NCI-H345 treated with DMSO at 0.1 percent for 48 hours (cell line): ENCODE measurements around the gene ANKEF1.
A peak's percentile ranks its signal among the peaks of the same experiment; 100 is the strongest.
"Not testable (repeated sequence)": the region's sequence is repeated elsewhere in the genome, so short reads cannot be mapped to it uniquely, and the experiment has no call there.

Experiments used
- DNase-seq: peaks from one replicate; lab custom pipeline; 2025; ENCODE audit not compliant: unreplicated experiment; lab: John Stamatoyannopoulos, UW

Gene ANKEF1

DNA sequence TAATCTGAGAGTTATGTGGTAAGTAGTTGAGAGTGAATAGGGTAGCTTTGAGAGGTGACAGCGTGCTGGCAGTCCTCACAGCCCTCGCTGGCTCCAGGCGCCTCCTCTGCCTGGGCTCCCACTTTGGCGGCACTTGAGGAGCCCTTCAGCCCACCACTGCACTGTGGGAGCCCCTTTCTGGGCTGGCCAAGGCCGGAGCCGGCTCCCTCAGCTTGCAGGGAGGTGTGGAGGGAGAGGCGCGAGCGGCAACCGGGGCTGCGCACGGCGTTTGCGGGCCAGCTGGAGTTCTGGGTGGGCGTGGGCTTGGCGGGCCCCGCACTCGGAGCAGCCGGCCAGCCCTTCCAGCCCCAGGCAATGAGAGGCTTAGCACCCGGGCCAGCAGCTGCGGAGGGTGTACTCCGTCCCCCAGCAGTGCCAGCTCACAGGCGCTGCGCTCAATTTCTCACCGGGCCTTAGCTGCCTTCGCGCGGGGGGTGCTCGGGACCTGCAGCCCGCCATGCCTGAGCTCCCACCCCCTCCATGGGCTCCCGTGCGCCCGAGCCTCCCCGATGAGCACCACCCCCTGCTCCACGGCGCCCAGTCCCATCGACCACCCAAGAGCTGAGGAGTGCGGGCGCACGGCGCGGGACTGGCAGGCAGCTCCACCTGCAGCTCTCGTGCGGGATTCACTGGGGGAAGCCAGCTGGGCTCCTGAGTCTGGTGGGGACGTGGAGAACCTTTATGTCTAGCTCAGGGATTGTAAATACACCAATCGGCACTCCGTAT lies 3.2 kb upstream of the ANKEF1 start:
- DNase-seq: not testable (repeated sequence)

DNA sequence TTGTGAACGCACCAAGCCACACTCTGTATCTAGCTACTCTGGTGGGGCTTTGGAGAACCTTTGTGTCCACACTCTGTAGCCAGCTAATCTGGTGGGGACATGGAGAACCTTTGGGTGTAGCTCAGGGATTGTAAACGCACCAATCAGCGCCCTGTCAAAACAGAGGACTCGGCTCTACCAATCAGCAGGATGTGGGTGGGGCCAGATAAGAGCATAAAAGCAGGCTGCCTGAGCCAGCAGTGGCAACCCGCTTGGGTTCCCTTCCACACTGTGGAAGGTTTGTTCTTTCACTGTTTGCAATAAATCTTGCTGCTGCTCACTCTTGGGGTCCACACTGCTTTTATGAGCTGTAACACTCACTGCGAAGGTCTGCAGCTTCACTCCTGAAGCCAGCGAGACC lies 2.5 kb upstream of the ANKEF1 start:
- not testable (repeated sequence) for DNase-seq

DNA sequence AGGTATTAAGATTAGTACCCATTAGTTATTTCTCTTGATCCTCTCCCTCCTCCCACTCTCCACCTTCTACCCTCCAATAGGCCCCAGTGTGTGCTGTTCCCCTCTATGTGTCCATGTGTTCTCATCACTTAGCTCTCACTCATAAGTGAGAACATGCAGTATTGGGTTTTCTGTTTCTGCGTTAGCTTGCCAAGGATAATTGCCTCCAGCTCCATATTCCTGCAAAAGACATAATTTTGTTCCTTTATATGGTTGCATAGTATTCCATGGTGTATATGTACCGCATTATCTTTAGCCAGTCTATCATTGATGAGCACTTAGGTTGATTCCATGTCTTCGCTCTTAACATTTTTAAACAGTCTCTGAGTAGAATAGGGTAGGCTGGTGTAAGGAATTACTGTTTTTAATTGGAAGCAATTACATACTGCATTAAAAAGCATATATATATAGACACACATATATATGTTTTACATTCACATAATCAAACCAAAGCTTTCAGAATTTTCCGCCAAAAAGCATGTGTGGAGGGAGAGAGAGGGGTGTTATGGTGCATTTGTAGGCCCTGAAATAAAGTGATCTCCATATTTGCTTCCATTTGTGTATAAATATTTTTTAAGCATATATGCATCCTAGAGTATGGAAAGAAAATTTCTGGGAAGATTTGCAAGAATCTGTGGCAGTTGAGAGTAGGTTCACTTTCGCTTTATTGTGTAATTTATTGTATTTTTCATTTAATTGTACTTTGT lies 709 bp upstream of the ANKEF1 start:
- no peak for DNase-seq

DNA sequence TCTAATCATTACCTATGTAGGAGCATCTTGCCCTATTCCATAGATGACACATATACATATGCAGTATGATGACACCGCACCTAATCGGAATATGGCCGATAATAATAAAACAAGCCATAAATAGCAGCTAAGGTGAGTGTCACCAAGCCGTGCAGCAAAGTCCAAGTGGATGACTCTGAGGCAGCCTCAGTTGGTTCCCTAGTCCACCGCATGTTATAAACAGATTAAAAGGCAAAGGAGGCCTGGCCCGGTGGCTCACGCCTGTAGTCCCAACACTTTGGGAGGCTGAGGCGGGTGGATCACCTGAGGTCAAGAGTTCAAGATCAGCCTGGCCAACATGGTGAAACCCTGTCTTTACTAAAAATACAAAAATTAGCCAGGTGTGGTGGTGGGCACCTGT lies 1.5 kb downstream of the ANKEF1 start:
- DNase-seq: not testable (repeated sequence)

DNA sequence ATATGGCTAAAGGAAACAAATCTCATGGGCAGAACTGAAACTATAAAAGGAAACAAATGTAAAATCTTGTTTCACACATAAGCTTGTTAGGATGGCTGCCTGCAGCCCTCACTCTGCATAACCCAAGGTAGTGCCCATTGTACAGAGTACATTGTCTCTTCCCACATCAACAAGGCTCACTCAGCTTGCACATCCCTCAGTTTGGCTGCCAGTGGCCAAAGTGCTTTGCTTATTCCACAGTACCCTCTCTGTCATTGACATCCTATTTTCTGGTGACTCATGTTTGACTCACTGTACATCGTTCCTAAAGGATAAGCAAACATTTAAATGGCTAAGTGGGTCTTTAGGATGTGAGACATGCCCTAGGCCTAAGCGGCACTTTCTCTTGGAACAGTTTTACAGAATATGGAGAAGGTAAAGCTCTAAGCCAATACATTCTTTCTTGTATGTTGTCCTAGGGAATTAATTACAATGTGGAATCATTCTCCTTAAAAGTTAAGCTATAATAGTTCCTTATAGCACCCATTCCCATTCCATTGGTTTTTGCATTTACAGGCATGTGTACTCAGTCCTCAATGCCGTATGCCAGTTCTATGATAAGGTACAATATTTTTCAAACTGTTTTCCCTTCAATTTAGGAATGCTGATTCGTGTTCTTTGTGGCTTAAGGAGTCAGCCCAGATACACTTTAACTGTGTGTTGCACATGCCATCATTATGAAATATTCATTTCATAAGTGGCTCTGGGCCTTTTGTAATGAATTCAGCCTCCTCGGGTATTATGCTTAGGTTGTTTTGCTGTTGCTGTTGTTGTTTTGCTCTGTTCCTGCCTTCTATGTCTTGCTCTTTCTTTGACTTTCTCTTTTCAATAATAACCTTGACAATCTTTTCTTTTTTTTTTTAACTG lies 5.5 kb downstream of the ANKEF1 start:
- no peak for DNase-seq

DNA sequence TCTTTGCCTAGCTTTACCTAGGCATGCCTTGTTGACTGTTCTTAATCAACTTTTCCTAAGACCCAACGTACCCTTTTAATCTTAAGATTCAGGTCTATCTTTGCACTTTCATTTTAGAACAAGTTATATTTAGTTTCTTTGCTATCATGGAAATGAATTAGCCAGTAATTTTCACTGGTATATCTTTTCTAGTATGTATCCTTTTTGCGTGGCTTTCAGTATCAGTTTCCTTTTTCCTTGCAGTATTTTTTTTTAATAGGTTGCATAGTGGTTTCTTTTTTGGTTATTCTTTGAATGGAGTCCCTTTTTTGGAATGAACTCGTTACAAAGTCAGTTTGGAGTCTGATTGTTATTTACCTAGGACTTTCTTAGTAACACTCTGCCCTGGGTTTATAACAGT lies 7.3 kb downstream of the ANKEF1 start:
- no peak for DNase-seq

DNA sequence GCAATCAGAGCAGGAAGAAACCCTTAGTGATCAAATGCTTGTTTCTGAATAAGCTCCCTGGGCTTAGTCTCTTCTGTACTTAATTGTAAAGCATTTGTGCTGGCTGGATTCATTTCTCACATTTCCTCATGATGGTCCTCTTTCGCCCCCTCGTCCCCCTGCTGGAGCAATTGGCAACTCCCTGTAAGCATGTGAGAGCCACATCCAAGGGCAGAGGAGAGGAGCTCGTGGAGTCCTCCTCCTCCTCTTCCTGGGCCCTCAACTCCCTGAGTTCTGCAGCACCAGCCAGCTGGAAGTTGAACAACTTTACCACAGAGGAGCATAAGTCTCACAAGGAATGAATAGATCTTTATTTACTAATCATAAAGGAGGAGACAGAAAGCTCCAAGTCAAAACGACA lies 12.6 kb downstream of the ANKEF1 start:
- DNase-seq: no peak

DNA sequence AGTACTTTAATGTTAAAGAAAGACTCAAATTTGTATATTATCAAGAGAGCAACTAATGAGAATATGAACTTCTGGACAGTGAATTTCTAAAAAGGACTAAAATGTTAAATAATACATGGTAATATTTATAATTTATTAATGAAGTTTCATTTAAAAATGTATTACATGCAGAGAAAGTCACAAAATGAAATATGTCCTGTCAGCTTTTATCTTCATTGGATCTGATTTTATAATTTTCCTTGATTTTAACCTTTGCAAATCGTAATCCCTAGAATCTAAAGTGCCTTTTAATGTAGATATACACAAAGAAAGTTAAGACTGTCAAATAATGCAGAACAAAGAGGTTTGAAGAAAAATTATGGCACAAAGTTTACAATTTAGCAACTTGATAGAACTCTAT lies 16.4 kb downstream of the ANKEF1 start:
- DNase-seq: no peak

DNA sequence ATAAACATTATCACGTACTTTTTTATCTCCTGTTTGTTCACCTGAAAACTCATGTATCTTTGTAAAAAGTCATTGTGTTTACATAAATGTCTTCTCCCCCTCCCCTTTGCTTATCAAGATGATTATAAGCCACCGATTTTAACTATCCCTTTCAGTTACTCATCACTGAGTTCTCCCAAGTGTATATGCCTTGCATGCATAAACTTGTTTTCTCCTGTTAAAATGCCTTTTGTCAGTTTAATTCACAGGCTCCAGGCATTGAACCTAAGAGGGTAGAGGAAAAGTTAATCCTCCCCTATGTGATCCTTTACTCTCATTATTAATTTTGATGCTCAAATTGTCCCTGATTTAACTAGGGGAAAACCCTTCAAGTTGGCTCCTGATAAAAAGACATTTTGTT lies 24.2 kb downstream of the ANKEF1 start:
- no peak for DNase-seq

DNA sequence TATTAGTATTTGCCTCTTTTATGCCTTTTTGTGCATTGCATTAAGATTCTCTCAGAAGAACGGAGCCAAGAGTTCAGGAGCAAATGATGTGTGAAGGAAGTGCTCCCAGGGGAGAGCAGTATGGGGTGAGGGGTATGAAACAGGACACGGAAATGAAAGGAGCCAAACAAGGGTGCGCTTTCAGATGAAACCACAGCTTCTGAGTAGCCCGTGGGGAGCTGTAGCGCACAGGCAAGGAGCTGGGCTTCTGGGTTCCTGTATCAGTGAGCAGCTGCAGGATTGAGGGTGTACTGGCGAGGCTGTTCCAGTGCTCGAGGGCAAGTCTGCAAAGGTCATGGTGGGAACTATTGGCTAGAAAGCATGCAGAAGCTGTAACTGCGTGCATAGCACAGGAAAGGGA lies 25.4 kb downstream of the ANKEF1 start:
- DNase-seq: peak; percentile 36

DNA sequence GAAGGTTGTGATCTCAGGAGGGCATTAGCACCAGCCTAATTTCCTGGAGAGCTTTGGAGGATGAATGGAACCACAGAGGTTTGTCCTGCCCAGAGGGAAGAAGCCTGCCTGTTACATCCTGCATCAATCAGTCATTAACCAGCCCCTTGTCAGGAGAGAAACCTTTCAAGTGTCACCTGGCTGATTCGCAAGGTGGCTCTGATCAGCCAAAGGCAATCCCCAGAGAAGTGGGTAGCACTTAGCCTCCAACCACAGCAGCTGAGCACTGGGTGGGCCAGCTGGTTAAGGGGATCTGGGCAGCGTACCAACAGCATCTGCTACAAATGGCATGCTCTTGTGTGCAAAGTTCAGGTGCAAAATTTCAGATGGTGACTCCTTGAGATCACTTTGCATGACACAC lies 26.9 kb downstream of the ANKEF1 start:
- DNase-seq: peak; percentile 85

DNA sequence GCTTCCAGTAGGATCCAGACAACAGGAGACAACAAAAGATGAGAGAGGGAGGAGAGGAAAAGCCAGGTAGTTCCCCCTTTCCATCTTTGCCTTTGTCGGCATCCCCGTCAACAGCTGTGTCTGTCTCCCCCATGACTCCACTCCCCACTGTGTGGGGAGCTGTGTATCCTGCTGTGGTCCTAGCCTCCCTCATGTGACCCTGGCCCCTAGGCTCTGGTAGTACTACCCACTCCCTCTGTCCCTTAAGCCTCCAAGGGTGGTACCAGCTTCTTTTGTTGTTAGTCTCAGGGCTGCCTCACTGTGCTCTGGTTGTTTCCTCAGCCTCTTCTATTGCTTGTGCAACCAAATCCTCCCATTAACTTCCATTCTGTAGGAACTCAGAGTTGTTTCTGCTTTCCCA lies 28.7 kb downstream of the ANKEF1 start:
- DNase-seq: peak; percentile 55

DNA sequence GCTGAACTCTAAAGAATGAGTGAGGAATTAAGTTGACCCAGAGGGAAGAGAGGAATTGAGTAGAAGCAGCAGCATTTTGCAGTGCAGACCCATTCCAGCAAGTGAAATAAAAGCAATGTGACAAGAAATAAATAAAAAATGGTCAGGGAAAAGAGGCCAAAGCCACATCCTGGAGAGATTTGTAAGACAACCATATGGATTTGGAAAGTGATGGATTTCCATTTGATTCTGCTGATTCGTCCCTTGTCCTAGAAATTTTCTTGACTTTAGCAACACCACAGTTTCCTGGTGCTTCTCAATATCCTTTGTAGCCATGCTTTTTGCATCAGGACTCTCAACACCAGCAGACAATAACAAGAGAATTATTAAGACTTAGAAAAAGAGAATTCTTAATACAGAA lies 29.8 kb downstream of the ANKEF1 start:
- no peak for DNase-seq

DNA sequence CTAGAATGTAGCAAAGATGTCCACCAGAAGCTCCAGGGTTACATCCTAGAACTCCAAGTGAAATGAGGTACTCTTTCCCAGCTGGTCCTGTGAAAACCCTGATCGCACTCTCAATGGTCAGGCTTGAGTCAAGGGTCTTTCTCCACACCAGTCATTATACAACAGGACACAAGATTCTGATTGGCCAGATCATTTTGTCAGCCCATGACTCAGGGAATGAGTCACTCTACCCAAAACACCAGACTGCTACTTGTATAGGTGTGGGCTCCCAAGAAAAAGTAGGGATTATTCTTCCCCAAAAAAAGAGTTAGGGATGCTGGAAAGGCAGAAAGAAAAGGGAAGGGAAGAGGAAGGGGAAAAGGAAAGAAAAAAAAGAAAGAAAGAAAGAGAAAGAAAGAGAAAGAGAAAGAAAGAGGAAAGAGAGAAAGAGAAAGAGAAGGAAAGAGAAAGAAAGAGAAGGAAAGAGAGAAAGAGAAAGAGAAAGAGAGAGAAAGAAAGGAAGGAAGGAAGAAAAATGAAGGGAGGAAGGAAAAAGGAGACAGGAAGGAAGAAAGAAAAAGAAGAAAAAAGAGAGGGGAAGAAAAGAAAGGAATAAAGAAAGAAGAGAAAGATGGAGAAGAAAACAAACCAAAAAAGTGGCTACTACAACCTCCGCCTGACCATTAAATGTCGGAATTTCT lies 30.5 kb downstream of the ANKEF1 start:
- no peak for DNase-seq

DNA sequence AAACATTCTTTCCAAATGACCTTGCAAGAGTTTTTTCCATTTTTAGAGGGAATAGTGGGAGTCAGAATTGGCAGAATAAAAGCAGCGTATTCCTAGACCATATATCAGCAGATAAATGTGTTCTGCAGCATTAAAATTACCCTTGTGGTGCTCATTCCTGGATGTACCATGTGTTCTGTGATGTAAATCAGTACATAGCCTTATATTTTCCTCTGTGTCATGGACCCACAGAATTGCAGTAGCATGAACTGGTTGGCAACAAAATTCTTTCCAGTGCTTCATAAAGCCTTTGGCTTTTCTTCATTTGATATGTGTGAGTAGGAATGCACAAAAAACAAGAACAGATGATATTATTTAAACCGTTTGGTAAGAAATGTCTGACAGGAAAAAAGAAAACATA lies 32.5 kb downstream of the ANKEF1 start:
- no peak for DNase-seq

DNA sequence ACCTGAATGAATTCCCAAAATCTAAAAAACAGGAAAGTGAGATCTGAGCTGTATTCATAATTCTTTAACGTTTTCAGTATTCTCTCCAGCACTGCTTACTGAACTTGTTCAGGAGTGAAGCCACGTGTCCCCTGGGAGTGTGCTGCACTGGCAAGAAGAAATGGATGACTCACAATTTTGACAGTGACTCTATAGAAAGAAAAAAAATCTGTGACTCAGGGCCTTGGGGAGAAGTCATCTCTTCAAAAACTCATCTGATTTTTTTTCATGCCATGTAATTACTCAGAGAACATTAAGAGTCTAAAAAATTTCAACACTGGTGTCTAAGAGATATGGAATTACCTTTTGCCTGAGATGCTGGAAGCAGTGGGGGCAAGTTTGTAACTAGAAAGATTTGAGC lies 39.7 kb downstream of the ANKEF1 start:
- DNase-seq: no peak

DNA sequence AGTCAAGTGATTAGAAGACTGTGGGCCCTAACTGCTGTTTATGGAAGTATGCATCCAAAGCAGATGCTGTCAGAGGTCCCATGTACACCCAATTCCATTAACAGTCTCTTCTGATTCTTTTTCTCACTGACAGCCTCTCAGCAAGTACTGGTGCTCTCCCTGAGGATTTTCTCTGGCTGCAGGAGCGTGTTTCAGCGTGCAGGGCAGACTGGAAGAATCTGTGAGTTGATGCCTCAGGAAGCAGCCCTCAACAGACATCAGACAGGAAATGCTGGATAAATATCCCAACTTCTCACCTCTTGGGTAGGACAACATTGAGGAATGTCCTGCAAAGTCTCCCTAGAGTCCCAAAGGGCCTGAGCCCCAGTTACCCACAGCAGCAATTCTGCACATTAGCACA lies 40.8 kb downstream of the ANKEF1 start:
- DNase-seq: no peak

DNA sequence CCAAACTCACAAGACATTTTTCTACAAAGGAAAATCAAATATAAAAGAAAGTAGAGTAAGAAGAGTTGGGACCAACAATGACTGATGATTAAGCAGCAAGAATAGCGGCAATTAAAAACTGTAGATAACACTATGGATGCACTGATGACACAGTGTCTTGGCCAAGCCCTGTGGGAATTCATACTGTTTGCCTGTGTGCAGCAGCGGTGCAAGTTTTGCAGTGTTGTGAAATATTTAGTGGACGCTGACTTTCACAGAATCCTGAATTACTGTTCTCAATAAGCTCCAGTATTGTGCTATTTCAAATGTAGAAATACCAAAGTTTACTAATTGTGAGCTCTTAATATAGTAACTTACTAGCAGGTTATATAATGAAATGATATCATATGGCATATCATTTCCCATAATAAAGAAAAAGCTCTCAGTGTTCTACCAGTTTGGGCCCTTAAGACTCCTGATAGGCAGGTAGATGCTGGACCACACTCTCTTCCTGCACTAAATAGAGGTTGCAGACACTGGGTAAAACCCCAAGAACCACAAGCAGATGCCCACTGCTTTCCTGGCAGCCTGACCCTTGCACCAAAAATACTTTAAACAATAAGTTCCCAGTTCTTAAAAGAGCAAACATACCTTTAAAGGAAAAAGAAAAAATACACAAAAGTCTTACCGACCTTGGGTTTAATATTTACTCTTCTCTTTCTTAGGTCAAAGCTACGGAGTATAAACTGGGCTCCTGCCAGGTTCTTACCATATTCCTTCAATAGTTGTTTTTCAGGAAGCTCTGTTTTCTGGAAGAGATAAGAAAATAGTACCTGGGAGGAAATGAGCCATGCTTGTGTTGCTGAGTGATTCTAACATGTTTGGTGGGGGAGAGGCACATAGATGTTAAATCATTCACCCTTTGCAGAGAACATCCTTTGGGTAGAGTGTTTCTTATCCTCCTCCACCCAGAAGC lies 41.6 kb downstream of the ANKEF1 start:
- no peak for DNase-seq

DNA sequence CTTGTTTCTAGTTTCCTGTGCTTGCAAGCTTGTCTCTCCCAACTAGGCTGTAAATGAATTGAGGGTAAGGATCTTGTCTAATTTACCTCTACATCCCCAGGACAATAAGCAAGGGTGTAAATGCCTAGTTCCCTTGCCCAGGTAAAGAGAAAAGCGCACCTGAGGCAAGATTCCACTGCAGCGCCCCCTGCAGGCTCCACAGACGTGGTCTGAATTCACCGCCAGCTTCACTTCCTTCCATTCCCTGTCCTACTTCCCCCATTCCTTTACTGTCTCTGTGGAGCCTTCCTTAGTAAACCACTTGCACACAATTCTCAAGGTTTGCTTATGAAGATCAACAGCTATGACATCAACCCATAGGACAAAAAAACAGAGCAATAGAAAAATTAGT lies 42.3 kb downstream of the ANKEF1 start:
- no peak for DNase-seq

DNA sequence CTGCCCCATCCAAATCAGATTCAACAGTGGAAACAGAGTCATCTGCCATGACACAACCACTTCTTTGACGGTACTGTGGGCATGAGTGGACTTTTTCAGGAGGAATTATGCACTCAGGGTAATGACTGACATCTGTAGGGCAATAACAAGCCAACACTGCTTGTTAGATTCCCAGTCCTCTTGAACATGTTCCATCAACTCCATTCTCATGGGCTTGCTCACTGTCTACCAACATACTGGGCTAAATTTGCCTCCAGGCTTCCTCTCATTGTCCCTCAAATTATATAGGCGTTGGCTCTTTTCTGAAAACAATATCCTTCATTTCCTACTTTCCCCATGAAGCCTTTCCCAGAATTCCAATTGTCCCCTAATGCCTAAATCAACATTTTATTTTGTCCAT lies 43.1 kb downstream of the ANKEF1 start:
- no peak for DNase-seq
